Measurements from ENCODE around the gene RAB19. TPM values are rescaled to one million over a fixed set of nuclear protein-coding genes. Genes with fewer than 3 reads are reported as not detected.

Gene RAB19
- total RNA-seq, 2 donors from 2014 or later = 18.8 to 22.7 TPM

GRCh38 chr7:140367528-140367927 is 36.3 kb upstream of the RAB19 start:
- DNase-seq = no peak
- Histone ChIP-seq H3K4me1 (no peaks in the 10 kb centered on the region), H3K9me3 (no peaks in the 10 kb centered on the region), H3K9ac (ENCODE audit: low read depth in 2 of 2, low read length in 2 of 2) (no peak overlapping the region), H3K27ac (no peak overlapping the region), H3K27me3 (no peaks in the 10 kb centered on the region), H3K4me3 (no peak overlapping the region), H3K36me3 (no peaks in the 10 kb centered on the region)
- TF ChIP-seq, protein P1, sequence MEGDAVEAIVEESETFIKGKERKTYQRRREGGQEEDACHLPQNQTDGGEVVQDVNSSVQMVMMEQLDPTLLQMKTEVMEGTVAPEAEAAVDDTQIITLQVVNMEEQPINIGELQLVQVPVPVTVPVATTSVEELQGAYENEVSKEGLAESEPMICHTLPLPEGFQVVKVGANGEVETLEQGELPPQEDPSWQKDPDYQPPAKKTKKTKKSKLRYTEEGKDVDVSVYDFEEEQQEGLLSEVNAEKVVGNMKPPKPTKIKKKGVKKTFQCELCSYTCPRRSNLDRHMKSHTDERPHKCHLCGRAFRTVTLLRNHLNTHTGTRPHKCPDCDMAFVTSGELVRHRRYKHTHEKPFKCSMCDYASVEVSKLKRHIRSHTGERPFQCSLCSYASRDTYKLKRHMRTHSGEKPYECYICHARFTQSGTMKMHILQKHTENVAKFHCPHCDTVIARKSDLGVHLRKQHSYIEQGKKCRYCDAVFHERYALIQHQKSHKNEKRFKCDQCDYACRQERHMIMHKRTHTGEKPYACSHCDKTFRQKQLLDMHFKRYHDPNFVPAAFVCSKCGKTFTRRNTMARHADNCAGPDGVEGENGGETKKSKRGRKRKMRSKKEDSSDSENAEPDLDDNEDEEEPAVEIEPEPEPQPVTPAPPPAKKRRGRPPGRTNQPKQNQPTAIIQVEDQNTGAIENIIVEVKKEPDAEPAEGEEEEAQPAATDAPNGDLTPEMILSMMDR (IDR thresholded peaks at IDR 0.05) = no peak
- intact Hi-C loops (cut with DNase I) = no loop called here

DNA sequence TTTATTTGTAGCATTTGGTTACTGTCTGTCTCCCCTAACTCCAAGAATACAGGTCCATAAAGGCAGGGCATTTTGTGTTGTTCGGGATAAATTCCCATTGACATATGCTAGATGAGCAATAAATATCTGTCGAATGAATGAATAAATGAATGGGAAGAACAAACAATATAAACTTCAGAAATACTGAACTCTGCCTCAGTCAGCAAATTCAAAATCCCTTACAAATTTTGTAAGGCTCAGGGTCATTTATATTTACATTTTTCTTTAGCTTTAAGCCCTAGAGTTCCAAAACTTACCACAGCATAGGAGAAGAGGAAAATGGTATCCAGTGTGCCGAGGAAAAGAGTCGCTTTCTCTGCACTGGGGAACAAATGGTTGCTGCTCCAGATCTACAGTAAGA is 34.6 kb upstream of the RAB19 start:
- DNase-seq = no peak
- H3K36me3 ChIP-seq = no peaks in the 10 kb centered on the region
- no peaks in the 10 kb centered on the region for H3K4me1 ChIP-seq

GRCh38 chr7:140375323-140375722 is 28.5 kb upstream of the RAB19 start:
- Histone ChIP-seq H3K9me3 (no peaks in the 10 kb centered on the region), H3K36me3 (no peaks in the 10 kb centered on the region), H3K27ac (no peak overlapping the region), H3K4me3 (no peak overlapping the region), H3K4me1 (no peaks in the 10 kb centered on the region), H3K9ac (ENCODE audit: low read depth in 2 of 2, low read length in 2 of 2) (no peak overlapping the region), H3K27me3 (no peaks in the 10 kb centered on the region)
- intact Hi-C loops (cut with DNase I) = no loop called here
- DNase-seq = no peak
- TF ChIP-seq, protein P1 (IDR thresholded peaks at IDR 0.05) = no peak

More for the DNA sequence above, 34.6 kb upstream of the RAB19 start:
- Histone ChIP-seq H3K27me3 (no peaks in the 10 kb centered on the region), H3K4me3 (no peak overlapping the region), H3K9me3 (no peaks in the 10 kb centered on the region), H3K27ac (no peak overlapping the region), H3K9ac (ENCODE audit: low read depth in 2 of 2, low read length in 2 of 2) (no peak overlapping the region)
- TF ChIP-seq, protein P1 (IDR thresholded peaks at IDR 0.05) = no peak
- intact Hi-C loops (cut with DNase I) = no loop called here

GRCh38 chr7:140375892-140376730 is 27.7 kb upstream of the RAB19 start:
- H3K9ac ChIP-seq (ENCODE audit: low read depth in 2 of 2, low read length in 2 of 2) = no peak overlapping the region
- intact Hi-C loops (cut with DNase I) = no loop called here
- no peaks in the 10 kb centered on the region for H3K27me3 ChIP-seq
- H3K27ac ChIP-seq = no peak overlapping the region
- no peak overlapping the region for H3K4me3 ChIP-seq
- H3K4me1 ChIP-seq = no peaks in the 10 kb centered on the region
- no peaks in the 10 kb centered on the region for H3K9me3 ChIP-seq
- TF ChIP-seq, protein P1 (IDR thresholded peaks at IDR 0.05) = no peak
- no peak for DNase-seq
- no peaks in the 10 kb centered on the region for H3K36me3 ChIP-seq

DNA sequence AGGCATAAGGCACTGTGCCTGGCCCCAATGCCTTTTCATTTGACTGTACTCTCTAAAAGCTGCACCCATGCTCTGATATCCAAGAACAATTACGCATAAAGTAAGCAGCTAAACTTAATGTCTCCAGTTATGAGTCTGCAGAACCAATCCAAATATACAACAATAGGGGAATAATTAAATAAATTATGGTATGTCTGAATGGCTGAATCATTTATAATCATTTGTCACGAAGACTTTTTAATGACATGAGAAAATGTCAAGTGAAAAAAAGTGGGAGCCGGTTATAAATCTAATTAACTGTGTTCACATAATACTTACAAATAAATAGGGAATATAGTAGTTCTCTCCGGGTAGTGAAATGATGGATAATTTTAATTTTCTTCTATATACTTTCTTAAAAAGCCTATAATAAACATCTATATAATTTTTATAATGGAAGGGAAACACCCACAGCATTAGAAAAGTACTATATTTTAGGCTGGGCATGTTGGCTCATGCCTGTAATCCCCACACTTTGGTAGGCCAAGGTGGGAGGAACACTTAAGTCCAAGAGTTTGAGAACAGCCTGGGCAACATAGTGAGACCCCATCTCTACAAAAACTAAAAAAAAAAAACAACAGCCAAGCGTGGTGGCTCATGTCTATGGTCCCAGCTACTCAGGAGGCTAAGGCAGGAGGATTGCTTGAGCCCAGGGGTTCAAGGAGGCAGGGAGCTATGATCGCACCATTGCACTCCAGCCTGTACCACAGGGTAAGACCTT is 19.7 kb upstream of the RAB19 start:
- H3K27me3 ChIP-seq = no peaks in the 10 kb centered on the region
- no peak overlapping the region for H3K4me3 ChIP-seq
- no peaks in the 10 kb centered on the region for H3K36me3 ChIP-seq
- TF ChIP-seq, protein P1 (IDR thresholded peaks at IDR 0.05) = no peak
- no peak overlapping the region for H3K9ac ChIP-seq (ENCODE audit: low read depth in 2 of 2, low read length in 2 of 2)
- no peaks in the 10 kb centered on the region for H3K9me3 ChIP-seq
- DNase-seq = no peak
- intact Hi-C loops (cut with DNase I) = no loop called here
- H3K27ac ChIP-seq = no peak overlapping the region
- peaks cover 6% of the 10 kb centered on the region for H3K4me1 ChIP-seq
